Aorta (tissue), 5 donors: Measurements from ENCODE around the gene DDX42. TPM values are rescaled to one million over a fixed set of nuclear protein-coding genes. Genes with fewer than 3 reads are reported as not detected.
"Not testable (repeated sequence)": the region's sequence is repeated elsewhere in the genome, so short reads cannot be mapped to it uniquely, and the experiment has no call there.

ENCODE experiments used
- ATAC-seq: fragments of 200-7000 bp; cut with Tn5 transposase; one replicate; pipeline ENCODE4 v1.9.1; 2022; ENCODE audit warnings: moderate library complexity; ENCODE audit not compliant: low FRiP score
- DNase-seq, 2 donors: peaks; one replicate each; pipeline ENCODE4 v3.0.0-alpha.2; 2020
- H3K27ac ChIP-seq, 2 donors: one replicate each; pipeline ENCODE4 v1.5.1; 2013; ENCODE audit warnings: low read length in 2 of 2, mild to moderate bottlenecking in 2 of 2, moderate library complexity in 2 of 2, control low read depth in 1 of 2, inconsistent platforms in 1 of 2, low read depth in 1 of 2
- H3K27me3 ChIP-seq, 2 donors: one replicate each; pipeline ENCODE4 v1.6.1; 2013; ENCODE audit warnings: control low read depth in 1 of 2, low read length in 1 of 2, mild to moderate bottlenecking in 1 of 2, moderate library complexity in 1 of 2; ENCODE audit not compliant: insufficient read depth in 2 of 2, control insufficient read depth in 1 of 2
- H3K36me3 ChIP-seq, 2 donors: one replicate each; pipeline ENCODE4 v1.6.1; 2013; ENCODE audit warnings: control low read depth in 1 of 2, low read length in 1 of 2, mild to moderate bottlenecking in 1 of 2; ENCODE audit not compliant: insufficient read depth in 2 of 2, control insufficient read depth in 1 of 2
- H3K4me1 ChIP-seq, 2 donors: one replicate each; pipeline ENCODE4 v1.6.1; 2013; ENCODE audit warnings: low read length in 2 of 2, control low read depth in 1 of 2, mild to moderate bottlenecking in 1 of 2, moderate library complexity in 1 of 2; ENCODE audit not compliant: insufficient read depth in 2 of 2, control insufficient read depth in 1 of 2
- H3K4me3 ChIP-seq, 2 donors: one replicate each; pipeline ENCODE4 v1.5.1; 2013; ENCODE audit warnings: low read length in 2 of 2, control low read depth in 1 of 2, mild to moderate bottlenecking in 1 of 2
- H3K9me3 ChIP-seq: one replicate; pipeline ENCODE4 v1.6.1; 2013; ENCODE audit warnings: mild to moderate bottlenecking, low read length; ENCODE audit not compliant: control insufficient read depth
- WGBS, 2 donors: extraction: QIAGEN DNeasy Blood & Tissue Kit; methylation state at CpG; one replicate each; pipeline ENCODE4 v1.1.7; 2013; 5-methylcytosine and 5-hydroxymethylcytosine counted together
- intact Hi-C, 2 donors: fragments of 100-400 bp; cut with DNase I; formaldehyde crosslinking; loops; one replicate each; pipeline versions ENCODE4 v1.14.2 to v1.15.0; 2022
- polyA plus RNA-seq, 2 donors: library from polyadenylated mRNA; stranded (reverse); fragments of 200-250 nt; gene quantifications; one replicate each; pipeline ENCODE4 v1.2.3, GENCODE V29; 2013
- total RNA-seq, 2 donors: library from RNA; stranded (reverse); fragmentation: NEBNext Ultra II Directional; extraction: Animal tissue kit (Norgen Biotek cat#: 25700); gene quantifications; one replicate each; pipeline ENCODE4 v1.2.1, GENCODE V29; 2021
- donor health status: healthy with polysubstance abuse.
- donor health status: Bipolar disorder and iron deficiency.
- donor health status: DM: no; HTN: no; CAD: no.
- donor health status: DM: no; HTN: no; CAD: no.
- donor health status: DM: yes; HTN: yes; CAD: no.

DDX42 gene
- total and polyA plus RNA-seq, 4 donors: 63.7 to 136 (median 105) TPM

DNA sequence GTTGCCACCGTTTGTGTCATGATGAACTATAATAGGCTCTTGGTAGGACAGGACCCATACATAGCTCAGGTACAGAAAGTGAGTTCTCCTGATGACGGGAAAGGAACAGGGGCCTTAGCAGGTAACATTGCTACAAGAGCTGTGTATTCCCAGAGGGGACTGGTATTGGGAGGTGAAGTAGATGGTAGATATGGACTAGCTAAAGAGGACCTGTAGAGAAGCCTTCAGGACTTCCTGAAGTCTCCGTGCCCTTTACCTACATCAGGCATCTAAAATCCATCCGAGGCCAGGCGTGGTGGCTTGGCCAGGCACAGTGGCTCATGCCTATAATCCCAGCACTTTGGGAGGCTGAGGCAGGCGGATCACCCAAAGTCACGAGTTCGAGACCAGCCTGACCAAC, 81.2 kb downstream of the DDX42 start:
- no peak overlapping the region for H3K27ac ChIP-seq
- WGBS, 2 donors: 89 to 90% methylated on average over 8 of the region's 8 CpGs
- no peak overlapping the region for H3K4me3 ChIP-seq
- no peaks in the 10 kb centered on the region for H3K27me3 ChIP-seq
- H3K4me1 ChIP-seq: no peaks in the 10 kb centered on the region
- ATAC-seq (no peak), DNase-seq (no peak)
- no peaks in the 10 kb centered on the region for H3K9me3 ChIP-seq
- no peaks in the 10 kb centered on the region for H3K36me3 ChIP-seq
- intact Hi-C loops: no loop called here

DNA sequence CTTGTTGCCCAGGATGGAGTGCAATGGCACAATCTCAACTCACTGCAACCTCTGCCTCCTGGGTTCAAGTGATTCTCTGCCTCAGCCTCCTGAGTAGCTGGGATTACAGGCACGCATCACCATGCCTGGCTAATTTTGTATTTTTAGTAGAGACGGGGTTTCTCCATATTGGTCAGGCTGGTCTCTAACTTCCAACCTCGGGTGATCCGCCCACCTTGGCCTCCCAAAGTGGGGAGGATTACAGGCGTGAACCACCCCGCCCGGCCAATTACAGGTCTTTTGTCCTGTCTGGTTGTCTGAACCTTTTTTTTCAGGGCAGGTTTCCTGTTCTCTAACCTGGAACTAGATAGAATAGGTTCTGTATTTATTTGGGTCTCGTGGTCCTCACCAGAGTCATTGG, 82.5 kb downstream of the DDX42 start:
- DNase-seq, H3K27ac ChIP-seq, H3K9me3 ChIP-seq, H3K36me3 ChIP-seq, H3K4me3 ChIP-seq, H3K4me1 ChIP-seq, ATAC-seq, intact Hi-C loops, H3K27me3 ChIP-seq: not testable (repeated sequence)
- 93% methylated on average over 8 of the region's 8 CpGs for WGBS, 2 donors

DNA sequence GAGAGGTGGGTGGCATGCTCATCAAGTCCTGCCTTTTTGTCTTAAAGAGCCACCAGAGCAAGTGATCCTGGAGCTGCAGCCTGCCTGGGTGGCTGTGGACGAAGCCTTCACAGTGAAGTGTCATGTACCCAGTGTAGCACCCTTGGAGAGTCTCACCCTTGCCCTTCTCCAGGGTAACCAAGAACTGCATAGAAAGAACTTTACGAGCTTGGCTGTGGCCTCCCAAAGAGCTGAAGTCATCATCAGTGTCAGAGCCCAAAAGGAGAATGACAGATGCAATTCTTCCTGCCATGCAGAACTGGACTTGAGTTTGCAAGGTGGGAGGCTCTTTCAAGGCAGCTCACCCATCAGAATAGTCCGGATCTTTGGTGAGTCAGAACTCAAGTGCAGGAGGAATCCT, 85.3 kb downstream of the DDX42 start:
- intact Hi-C loops: no loop called here
- no peak overlapping the region for H3K4me3 ChIP-seq
- WGBS, 2 donors: 82 to 84% methylated on average over 3 of the region's 3 CpGs
- no peak for ATAC-seq
- no peaks in the 10 kb centered on the region for H3K36me3 ChIP-seq
- H3K9me3 ChIP-seq: no peaks in the 10 kb centered on the region
- H3K27ac ChIP-seq: no peak overlapping the region
- DNase-seq: no peak
- no peaks in the 10 kb centered on the region for H3K4me1 ChIP-seq
- no peaks in the 10 kb centered on the region for H3K27me3 ChIP-seq

DNA sequence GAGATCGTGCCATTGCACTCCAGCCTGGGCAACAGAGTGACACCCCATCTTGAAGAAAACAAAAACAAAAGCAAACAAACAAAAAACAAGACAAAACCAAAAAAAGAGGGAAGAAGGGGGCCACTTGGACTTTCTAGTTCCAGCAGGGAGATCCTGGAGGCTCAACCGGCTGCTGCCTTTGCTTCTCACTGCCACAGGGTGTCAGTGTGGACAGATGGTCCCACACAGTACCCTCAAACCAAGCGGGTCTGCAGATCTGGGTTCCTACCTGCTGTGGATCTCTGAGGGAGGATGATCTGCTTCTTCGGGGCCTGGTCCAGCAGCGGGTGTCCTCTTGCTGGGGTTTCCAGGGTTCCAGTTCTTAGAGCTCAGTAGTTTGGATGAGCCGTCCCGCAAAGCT, 92.7 kb downstream of the DDX42 start:
- H3K4me3 ChIP-seq, H3K4me1 ChIP-seq, H3K36me3 ChIP-seq, ATAC-seq, intact Hi-C loops, H3K27me3 ChIP-seq, DNase-seq, H3K9me3 ChIP-seq, H3K27ac ChIP-seq: not testable (repeated sequence)
- WGBS, 2 donors: 78 to 82% methylated on average over 5 to 7 of the region's 7 CpGs

Other genes starting within 250 kb of the DDX42 start
- 10 to 100 TPM; 39.3 to 52.7 TPM for gene DCAF7, start 223.7 kb upstream of the DDX42 start, total RNA-seq
- 10 to 100 TPM; 11.0 to 14.7 TPM for gene DCAF7, start 223.7 kb upstream of the DDX42 start, polyA plus RNA-seq
- gene TACO1, start 173.3 kb upstream of the DDX42 start, total RNA-seq: 10 to 100 TPM; 10.8 to 11.0 TPM
- 10 to 100 TPM; 13.1 to 17.5 TPM for gene TACO1, start 173.3 kb upstream of the DDX42 start, polyA plus RNA-seq
- gene MAP3K3, start 151.8 kb upstream of the DDX42 start, total RNA-seq: 10 to 100 TPM; 54.5 to 83.2 TPM
- 10 to 100 TPM; 16.2 to 40.4 TPM for gene MAP3K3, start 151.8 kb upstream of the DDX42 start, polyA plus RNA-seq
- 10 to 100 TPM; 15.6 to 23.1 TPM for gene LIMD2, start 74.0 kb upstream of the DDX42 start, total RNA-seq
- gene LIMD2, start 74.0 kb upstream of the DDX42 start, polyA plus RNA-seq: 10 to 100 TPM; 20.8 to 23.1 TPM
- 10 to 100 TPM; 39.0 to 63.8 TPM for gene STRADA, start 32.4 kb upstream of the DDX42 start, total RNA-seq
- 10 to 100 TPM; 10.8 to 43.0 TPM for gene STRADA, start 32.4 kb upstream of the DDX42 start, polyA plus RNA-seq
- gene CCDC47, start 573 bp upstream of the DDX42 start, total RNA-seq: 10 to 100 TPM; 62.7 to 65.8 TPM
- gene CCDC47, start 573 bp upstream of the DDX42 start, polyA plus RNA-seq: 10 to 100 TPM; 27.9 to 35.2 TPM
- gene PSMC5, start 53.3 kb downstream of the DDX42 start, total RNA-seq: 10 to 100 TPM; 81.1 to 92.9 TPM
- gene PSMC5, start 53.3 kb downstream of the DDX42 start, polyA plus RNA-seq: 100 to 1,000 TPM; 144 to 208 TPM
- gene FTSJ3, start 53.5 kb downstream of the DDX42 start, total RNA-seq: 10 to 100 TPM; 29.4 to 38.1 TPM
- 10 to 100 TPM; 10.0 to 30.0 TPM for gene FTSJ3, start 53.5 kb downstream of the DDX42 start, polyA plus RNA-seq
- 10 to 100 TPM; 43.0 to 69.7 TPM for gene SMARCD2, start 68.5 kb downstream of the DDX42 start, total RNA-seq
- 10 to 100 TPM; 37.9 to 61.5 TPM for gene SMARCD2, start 68.5 kb downstream of the DDX42 start, polyA plus RNA-seq
- not detected for gene CSH2, start 99.5 kb downstream of the DDX42 start, total RNA-seq
- not detected for gene CSH2, start 99.5 kb downstream of the DDX42 start, polyA plus RNA-seq
- gene GH2, start 107.8 kb downstream of the DDX42 start, total RNA-seq: not detected
- gene GH2, start 107.8 kb downstream of the DDX42 start, polyA plus RNA-seq: not detected
- gene CSH1, start 122.4 kb downstream of the DDX42 start, total RNA-seq: not detected
- not detected for gene CSH1, start 122.4 kb downstream of the DDX42 start, polyA plus RNA-seq
- gene CSHL1, start 137.1 kb downstream of the DDX42 start, total RNA-seq: not detected
- gene CSHL1, start 137.1 kb downstream of the DDX42 start, polyA plus RNA-seq: not detected
- gene GH1, start 144.7 kb downstream of the DDX42 start, total RNA-seq: not detected
- gene GH1, start 144.7 kb downstream of the DDX42 start, polyA plus RNA-seq: not detected
- 1 to 10 TPM; 5.1 to 7.1 TPM for gene CD79B, start 158.2 kb downstream of the DDX42 start, total RNA-seq
- gene CD79B, start 158.2 kb downstream of the DDX42 start, polyA plus RNA-seq: 1 to 10 TPM in 1 of 2 donors, under 1 TPM in 1; 0.50 to 6.7 TPM
- 1 to 10 TPM; 1.5 to 3.2 TPM for gene SCN4A, start 198.7 kb downstream of the DDX42 start, total RNA-seq
- gene SCN4A, start 198.7 kb downstream of the DDX42 start, polyA plus RNA-seq: under 1 TPM in 1 of 2 donors, not detected in 1; 0.03 TPM
- under 1 TPM; 0.62 to 0.84 TPM for gene PRR29, start 224.2 kb downstream of the DDX42 start, total RNA-seq
- under 1 TPM in 1 of 2 donors, not detected in 1; 0.10 TPM for gene PRR29, start 224.2 kb downstream of the DDX42 start, polyA plus RNA-seq
- gene ICAM2, start 246.5 kb downstream of the DDX42 start, total RNA-seq: 10 to 100 TPM; 24.9 to 36.0 TPM
- gene ICAM2, start 246.5 kb downstream of the DDX42 start, polyA plus RNA-seq: 1 to 10 TPM; 3.9 to 9.7 TPM